Kidney capillary endothelial cell (primary cell): ENCODE data around the gene POLR1C.
"Not testable (repeated sequence)": the region's sequence is repeated elsewhere in the genome, so short reads cannot be mapped to it uniquely, and the experiment has no call there.

Source experiments
- DNase-seq: peaks from one replicate; pipeline ENCODE4 v3.0.0-alpha.2; 2018; ENCODE audit warnings: low spot score

Gene POLR1C

DNA sequence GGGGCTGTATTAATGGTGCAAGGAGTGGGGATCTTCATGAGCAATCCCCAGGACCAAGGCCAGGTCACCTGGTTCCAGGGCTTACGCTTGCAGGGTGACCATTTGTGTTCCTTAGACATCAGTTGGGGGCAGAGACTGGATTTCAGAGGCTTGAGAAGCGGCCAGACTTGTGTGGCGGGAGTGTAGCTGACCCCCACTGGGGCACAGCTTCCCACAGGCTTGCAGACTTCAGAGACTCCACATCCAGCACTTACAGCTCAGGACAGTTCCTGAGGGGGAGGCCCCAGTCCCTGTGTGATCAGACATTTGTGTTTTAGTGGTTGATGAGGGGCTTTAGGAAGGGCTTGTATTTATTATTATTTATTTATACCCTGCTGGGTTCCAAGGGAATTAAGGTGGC, 24.2 kb upstream of the POLR1C start:
- DNase-seq, result no peak

DNA sequence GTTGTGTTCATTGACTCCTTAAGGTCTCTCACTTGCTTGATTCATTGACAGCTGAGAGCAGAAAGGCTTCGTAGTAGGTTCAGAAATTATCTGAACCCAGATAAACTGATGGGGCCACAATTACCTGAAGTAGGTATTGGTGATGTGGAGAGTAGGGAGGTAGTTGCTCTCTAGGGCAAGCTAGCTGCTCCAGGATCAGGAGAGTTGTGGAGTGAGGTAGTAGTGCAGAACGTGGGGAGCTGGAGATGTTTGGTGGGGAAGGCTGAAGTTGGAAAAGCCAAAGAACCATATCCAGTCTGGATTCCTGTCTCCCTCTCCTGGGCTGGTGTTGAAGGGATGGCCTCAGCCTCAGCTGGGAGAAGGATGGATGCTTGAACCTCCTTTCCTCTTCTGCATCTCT, 23.7 kb upstream of the POLR1C start:
- no peak for DNase-seq

DNA sequence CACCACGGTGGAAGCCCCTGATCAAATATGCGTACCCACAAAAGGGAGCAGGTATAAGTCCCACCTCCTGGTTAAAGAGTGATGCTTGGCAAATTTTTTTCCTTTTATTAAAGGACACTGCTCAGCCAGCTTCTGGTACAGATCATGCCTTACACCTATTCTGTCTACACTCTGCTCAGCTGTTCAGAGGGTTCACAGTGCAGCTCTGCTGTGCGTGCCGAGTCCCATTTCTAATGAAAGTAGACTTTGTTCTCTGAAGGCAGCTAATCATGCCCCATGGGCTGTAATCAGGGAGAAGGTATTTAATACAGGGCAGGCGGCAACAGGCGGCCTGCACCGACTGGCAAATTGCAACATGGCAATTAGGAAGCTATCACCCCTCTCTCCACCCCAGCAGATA, 23.1 kb upstream of the POLR1C start:
- DNase-seq, result no peak

DNA sequence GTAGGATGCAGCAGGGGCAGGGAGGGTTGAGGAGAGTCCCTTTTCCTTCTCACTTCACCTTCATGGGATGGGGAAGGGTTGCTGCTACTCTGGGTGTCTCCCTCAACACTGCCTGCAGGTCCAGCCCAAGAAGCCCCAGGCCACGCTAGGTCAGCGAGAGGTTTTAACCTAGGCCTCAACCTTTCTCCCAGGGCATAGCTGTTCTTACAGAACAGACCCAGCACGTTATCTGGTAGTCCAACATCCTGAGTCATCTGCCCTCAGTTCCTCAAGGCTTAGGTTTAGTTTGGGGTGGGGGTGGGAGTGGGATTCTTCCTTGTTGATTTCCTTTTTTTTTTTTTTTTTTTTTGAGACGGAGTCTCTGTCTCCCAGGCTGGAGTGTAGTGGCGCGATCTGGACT, 22.6 kb upstream of the POLR1C start:
- DNase-seq, result no peak

DNA sequence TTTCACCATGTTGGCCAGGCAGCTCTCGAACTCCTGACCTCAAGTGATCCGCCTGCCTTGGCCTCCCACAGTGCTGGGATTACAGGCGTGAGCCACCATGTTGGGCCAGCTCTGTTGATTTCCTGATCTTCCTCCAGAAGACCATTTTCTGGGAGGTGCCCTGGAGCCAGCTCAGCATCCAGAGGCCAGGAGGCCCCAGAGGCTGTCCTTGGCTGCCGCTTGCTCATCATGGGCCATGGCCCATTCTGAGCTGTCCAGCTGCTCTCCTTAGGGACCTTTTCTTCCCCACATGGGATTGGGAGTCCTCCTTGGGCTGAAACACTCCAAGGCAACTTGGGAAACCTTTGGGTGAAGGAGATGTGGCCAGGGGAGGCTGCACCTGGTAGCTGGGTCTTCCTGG, 22.1 kb upstream of the POLR1C start:
- no peak for DNase-seq

DNA sequence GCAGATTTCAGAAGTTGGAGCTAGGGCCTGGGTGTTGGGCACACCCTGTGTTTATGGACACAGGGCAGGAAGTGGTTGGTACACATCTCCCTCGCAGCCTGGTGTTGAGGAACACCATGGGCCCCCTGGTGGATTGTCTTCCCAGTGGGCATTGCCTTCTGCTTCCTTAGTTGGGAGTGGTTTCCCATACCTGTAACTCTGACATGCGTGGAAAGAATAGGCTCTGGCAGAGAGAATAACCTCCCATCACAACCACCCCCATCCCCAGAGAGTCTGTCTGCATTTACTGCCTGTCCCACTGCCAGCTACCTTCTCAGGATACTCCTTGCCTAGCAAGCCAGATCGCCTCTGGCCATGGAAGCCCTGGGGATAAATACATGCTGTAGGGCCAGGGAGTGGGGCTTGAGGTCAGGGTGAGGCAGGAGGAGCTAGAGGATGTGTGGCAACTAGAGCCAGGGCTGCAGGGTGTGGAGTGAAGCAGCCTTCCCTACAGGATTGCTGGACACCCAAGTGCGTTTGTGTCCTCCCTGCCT, 21.4 kb upstream of the POLR1C start:
- no peak for DNase-seq

DNA sequence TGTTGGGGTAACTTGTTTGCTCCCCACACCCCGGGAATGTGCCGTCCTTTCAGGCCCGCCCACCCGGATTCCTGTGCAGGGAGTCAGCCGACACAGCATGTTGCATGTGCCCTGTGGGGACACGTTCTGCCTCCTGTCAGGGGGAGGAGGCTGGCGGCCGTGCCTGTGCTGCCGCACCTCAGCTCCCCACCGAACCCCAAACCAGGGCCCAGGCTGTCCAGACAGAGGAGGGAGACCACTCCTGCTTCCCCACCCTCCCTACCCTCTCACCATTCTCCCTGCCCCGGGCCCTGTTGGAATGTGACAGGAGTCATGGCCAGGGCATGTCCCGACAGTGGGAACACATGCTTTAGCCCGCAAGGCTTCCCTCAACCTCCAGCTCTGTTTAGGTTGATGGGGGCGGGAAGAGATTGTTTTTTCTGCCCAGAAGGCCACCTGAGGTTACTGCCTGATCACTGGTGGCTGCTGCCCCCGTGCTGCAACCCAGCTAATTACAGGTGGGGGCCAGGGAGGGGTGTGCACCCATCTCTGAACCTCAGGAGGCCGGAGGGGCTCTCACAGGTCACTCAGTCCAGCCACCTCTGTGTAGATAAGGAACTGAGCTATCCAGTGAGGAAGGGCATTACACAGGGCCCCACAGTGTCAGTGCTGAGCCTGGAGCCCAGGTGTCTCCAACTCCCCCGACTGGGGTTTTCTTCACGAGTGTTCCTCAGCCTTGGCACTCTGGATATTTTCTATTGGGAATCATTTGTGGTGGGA, 20.3 kb upstream of the POLR1C start:
- no peak for DNase-seq

DNA sequence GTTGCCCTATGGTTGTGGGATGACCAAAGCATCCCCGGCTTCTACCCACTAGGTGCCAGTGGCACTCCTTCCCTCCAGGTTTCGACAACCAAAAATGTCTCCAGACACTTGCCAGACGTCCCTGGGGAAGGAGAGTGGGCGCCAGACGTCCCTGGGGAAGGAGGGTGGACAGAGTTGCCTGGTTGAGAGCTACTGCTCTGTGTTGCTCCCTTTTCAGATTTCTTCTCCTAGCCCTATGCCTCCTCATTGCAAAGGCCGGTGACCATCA, 19.8 kb upstream of the POLR1C start:
- no peak for DNase-seq

DNA sequence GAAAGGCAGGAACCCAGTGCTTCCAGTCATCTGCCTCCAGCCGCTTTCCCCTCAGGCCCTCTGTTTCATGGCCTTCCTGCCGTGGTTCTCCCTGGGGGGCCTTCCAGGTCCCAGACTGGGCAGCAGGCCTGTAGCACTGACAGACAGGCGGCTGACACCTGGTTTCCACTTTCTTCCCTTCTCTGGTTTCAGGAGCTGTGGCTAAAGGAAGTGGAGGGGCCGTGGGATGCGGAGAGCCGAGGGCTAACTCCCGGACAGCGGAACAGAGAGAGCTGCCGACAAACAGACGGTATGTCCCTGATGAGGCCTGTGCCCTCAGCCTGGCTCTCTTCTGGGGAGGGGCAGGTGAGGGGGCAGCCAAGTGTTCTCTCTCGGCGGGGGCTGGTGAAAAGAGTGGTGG, 19.2 kb upstream of the POLR1C start:
- DNase-seq, result no peak

DNA sequence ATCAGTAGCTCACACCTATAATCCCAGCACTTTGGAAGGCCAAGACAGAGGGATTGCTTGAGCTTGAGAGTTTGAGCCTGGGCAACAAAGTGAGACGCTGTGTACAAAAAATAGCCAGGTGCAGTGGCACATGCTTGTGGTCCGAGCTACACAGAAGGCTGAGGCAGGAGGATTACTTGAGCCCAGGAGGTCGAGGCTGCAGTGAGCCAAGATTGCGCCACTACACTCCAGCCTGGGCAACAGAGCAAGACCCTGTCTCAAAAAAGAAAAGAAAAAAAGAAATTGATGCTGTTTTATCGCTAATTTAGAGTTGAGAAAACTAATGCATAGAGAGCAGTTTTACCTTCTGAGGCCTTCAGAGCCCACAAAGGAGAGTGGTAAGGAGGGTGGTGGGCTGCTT, 18.6 kb upstream of the POLR1C start:
- DNase-seq, result not testable (repeated sequence)

DNA sequence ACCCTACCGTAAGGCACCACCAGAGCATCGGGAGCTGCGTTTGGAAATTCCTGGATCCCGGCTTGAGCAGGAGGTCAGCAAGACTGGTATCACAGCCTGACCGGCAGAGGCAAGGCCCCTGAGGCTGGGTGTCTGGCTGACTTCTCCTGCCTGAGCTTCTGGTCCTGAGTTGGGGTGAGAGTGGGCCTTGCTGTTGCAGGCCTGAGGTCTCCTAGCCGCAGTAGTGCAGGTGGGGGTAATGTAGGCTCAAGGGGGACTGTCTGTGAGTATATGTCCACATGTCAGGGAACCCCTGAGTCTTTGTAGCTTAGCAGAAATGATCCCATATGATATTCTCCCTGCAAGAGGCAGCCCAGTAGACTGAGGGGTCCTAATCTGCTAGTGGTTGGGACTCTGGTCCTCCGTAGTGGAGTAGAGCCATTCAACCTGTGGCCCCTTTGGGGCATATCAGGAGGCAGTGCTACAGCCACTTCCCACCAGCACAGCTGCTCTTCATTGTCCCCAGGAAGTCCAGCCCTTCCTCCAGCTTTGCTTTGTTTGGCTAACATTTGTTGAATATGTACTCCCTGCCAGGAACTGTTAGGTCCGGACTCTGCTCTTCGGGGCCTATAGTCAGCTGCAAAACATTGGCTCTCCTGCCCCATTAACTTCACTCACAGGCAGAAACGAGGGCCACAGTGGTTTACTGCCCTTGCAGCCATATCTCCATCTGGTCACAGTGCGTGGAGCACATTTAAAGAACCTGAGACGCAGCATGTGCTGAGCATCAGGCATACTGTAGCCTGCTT, 17.7 kb upstream of the POLR1C start:
- no peak for DNase-seq

DNA sequence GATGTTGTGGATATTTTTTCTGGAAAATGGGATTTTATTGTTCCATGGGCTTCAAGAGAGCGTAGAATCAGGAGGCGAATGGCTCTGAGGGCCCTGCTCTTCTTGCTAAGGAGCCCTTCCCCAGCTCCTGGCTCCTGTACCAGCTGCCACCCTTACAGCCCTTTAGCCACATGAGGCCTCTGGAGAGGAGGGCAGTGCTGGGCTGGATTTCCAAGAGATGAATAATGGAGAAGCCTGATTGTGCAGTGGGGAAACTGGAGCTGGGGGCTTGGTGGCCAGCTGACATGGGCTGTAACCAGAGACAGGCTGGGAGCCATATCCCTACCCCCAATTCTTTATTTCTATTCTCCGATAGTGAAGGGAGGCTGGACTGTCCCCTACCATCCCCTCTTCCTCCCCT, 16.0 kb upstream of the POLR1C start:
- DNase-seq, result no peak

DNA sequence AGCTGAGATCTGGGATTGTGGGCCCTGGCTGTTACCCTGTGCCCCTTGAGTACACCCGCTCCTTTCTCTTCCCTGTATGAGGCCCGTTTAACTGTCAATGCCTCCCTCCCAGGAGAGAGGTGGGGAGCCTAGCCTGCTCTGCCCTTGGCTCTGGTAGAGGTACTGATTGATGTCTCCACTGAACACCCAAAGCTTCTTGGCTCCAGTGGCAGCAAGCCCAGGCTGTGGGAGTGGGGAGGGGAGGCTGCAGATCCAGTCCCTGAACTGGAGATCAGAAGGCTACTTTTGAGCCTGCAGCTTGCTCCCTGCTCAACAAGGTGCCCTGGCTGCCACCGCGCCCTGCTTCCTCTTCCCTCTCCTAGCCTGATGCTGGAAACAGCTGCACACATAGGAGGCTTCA, 14.2 kb upstream of the POLR1C start:
- DNase-seq, result no peak

DNA sequence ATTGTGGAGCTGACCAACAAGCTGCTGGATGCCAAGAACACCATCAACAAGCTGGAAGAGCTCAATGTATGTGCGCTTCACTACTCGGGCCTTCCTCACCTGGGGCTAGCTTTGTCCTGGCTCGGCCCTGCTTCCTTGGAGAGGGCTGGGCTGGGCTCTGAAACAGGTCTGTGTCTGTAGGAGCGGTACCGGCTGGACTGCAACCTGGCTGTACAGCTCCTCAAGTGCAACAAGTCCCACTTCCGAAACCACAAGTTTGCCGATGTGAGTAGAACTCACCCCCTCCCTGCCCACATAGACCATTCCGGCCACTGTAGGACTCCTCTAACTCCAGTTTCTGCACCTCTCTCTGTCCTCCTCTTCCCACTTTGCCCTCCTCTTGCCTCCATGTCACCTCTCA, 13.4 kb upstream of the POLR1C start:
- no peak for DNase-seq

DNA sequence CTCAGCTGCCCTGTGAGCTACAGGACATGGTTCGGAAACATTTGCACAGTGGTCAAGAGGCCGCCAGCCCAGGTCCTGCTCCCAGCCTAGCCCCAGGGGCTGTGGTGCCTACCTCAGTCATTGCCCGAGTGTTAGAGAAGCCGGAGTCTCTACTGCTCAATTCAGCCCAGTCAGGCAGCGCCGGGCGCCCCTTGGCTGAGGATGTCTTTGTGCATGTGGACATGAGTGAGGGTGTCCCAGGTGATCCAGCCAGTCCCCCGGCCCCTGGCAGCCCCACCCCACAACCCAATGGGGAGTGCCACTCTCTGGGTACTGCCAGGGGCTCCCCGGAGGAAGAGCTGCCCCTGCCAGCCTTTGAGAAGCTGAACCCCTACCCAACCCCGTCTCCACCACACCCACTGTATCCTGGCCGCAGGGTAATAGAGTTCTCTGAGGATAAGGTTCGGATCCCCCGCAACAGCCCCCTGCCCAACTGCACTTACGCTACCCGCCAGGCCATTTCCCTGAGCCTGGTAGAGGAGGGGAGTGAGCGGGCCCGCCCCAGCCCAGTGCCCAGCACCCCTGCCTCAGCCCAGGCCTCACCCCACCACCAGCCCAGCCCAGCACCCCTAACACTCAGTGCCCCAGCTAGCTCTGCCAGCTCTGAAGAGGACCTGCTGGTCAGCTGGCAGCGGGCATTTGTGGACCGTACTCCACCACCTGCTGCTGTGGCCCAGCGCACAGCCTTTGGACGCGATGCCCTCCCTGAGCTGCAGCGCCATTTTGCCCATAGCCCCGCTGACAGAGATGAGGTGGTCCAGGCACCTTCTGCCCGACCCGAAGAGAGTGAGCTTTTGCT, 11.9 kb upstream of the POLR1C start:
- DNase-seq, result no peak

DNA sequence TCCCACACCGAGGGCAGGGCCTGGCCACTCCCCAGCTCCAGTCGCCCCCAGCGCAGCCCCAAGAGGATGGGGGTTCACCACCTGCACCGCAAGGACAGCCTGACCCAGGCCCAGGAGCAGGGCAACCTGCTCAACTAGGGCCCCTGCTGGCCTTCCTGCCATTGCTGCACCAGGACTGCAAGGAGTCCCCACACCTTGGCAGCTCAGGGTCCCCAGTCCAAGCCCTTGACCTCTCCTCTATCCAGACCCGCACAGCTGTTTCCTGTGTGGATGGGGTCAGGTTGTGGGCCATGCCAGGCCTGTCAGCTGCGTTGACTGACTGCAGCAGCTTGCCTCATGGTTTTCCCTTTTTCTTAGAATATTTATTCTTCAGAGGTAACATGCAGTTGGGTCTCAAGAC, 11.2 kb upstream of the POLR1C start:
- DNase-seq, result no peak

DNA sequence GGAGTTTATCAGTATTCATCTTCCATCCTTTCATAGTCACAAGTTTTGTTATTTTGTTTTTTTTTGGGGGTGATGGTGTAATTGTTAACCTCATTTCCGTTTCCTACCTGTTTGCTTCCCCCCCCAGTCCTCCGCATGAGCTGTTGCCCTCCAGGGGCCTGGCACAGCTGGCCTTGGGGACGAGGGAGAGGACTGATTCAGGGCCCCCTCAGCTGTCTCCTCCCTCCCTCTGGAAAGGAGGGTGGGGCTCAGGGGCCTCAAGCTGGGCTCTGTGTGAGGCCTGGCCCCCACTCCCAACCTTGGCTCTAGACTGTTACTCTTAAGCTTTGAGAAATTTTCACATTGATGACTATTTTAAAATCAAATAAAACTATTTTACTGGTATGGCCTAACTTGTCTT, 10.7 kb upstream of the POLR1C start:
- DNase-seq, result no peak

DNA sequence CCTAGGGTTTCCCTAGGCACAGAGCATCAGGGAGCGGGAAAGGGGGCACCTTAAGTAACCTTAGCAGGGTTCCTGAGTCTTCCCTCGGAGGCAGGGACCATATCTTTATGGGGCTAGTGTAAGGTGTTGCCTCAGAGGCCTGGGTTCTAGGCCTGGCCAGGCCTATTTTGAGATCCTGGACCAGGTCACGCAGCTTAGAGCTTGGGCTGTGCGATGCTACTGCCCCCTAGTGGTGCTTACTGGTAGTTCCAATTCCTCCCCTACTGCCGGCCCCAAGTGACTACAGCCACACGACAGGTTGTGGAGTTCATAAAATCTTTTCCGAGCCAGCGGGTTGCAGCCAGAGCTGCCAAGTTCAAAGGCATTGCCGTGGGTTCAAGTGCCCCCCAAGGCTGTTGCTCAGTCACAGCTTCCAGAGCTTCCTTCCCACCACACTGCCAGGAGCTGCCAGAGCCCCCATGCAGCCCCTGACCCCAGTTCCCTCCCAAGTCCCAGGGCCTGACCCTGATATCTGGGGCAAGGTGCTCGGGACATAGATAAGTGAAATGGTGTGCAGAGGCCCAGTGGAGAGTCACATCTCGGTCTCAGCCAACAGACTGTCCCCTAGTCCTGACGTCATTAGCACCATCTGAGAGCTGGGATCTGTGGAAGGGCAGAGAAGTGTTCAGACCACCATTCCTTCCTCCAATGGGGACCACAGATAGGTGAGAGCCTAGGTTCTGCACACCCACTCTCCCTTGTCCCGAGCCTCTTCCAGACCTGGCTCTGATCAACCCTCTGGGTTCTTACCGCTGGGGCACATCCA, 10.0 kb upstream of the POLR1C start:
- peak; percentile 84 for DNase-seq

DNA sequence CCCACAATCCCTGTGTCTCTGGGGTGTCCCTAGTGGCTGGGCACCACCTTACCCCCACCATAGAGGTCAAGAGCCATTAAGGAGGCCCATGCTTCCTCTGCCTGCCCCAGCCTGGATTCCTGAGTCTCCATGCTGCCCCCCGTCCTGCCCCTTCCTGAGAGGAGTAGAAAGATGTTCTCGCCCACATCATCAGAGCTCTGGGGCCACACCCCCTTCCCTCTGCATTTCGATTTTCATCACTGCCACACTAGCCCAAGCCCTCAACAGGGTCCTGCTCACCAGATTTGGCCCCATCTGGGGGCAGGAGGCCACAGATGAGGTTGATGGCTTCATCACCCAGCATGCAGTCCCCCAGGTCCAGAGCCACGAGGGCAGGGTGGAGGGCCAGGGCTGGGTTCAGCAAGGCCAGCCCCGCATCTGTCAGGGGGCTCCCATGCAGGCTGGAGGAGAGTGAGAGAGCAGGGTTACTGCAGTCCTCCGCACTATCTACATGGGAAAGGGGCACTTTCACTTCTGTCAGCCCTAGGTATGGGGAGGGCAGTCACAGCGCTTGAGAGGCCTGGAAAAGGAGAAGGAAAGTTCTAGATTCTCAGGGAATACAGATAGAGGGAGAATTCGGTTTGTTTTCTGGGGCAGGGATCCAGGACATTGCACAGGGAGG, 8.3 kb upstream of the POLR1C start:
- DNase-seq, result no peak

DNA sequence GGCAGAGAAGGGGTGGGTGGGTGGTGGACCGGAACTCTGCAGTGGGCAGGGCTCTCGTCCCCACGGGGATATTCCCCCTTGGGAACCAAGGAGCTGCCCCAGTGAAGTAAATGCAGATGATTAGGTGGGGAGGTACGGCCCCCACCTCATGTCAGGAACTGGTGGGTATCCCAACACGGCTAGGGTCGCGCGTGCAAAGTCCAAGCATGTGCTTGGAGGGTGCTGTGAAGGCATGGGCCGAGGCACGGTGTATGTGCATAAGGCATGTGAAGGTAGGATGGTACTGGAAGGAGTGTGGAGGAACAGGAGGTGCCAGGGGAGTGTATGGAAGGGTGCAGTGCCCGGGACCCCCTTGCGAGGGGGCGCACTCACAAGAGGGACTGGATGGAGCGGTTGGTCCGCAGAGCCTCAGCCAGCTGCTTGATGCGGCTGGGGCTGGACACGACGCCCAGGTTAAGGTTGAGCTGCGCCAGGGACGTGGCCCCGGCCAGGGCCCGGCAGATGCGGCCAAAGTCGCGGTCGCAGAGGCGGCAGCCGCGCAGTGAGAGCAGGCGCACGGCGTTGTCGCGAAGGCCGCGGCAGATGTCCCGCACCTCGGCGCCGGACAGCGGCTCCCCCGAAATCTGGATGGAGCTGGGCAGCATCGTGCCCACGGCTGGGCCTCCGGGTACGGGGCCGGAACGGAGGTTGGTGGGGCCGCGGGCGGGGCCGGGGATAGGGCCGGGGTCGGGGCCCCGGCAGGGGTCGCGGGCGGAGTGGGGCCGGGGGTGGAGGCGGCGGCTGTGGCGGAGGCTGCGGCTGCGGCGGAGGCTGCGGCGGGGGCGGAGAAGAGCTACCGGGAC, 7.5 kb upstream of the POLR1C start:
- no peak for DNase-seq
